ENCODE data around the gene STAC3.

The STAC3 gene

GRCh38 chr12:57210461-57210860 lies 40.5 kb downstream of the STAC3 start:
- no peak for DNase-seq

- no peak for DNase-seq
Measured at GRCh38 chr12:57209916-57210315, 41.1 kb downstream of the STAC3 start.

- DNase-seq, result no peak
Measured at GRCh38 chr12:57208631-57209282, 42.2 kb downstream of the STAC3 start.

GRCh38 chr12:57207731-57208630 lies 43.0 kb downstream of the STAC3 start:
- DNase-seq, result no peak

- no peak for DNase-seq
Measured at GRCh38 chr12:57205931-57206330, 45.1 kb downstream of the STAC3 start.

GRCh38 chr12:57205186-57205585 lies 45.8 kb downstream of the STAC3 start:
- no peak for DNase-seq

- DNase-seq, result no peak
Measured at GRCh38 chr12:57204454-57204853, 46.5 kb downstream of the STAC3 start.

GRCh38 chr12:57203791-57204190 lies 47.2 kb downstream of the STAC3 start:
- no peak for DNase-seq

GRCh38 chr12:57203201-57203600 lies 47.8 kb downstream of the STAC3 start:
- no peak for DNase-seq

- DNase-seq, result no peak
Measured at GRCh38 chr12:57202321-57202720, 48.7 kb downstream of the STAC3 start.

- no peak for DNase-seq
Measured at GRCh38 chr12:57201631-57202030, 49.4 kb downstream of the STAC3 start.

GRCh38 chr12:57201219-57201618 lies 49.8 kb downstream of the STAC3 start:
- no peak for DNase-seq

GRCh38 chr12:57200497-57200896 lies 50.5 kb downstream of the STAC3 start:
- DNase-seq, result no peak

- DNase-seq, result no peak
Measured at GRCh38 chr12:57199191-57199590, 51.8 kb downstream of the STAC3 start.

- no peak for DNase-seq
Measured at GRCh38 chr12:57198329-57198728, 52.7 kb downstream of the STAC3 start.

GRCh38 chr12:57196956-57197355 lies 54.0 kb downstream of the STAC3 start:
- DNase-seq, result no peak

- no peak for DNase-seq
Measured at GRCh38 chr12:57196439-57196838, 54.5 kb downstream of the STAC3 start.

GRCh38 chr12:57195611-57196371 lies 55.2 kb downstream of the STAC3 start:
- DNase-seq, result no peak

GRCh38 chr12:57195186-57195585 lies 55.8 kb downstream of the STAC3 start:
- no peak for DNase-seq

GRCh38 chr12:57194253-57194652 lies 56.7 kb downstream of the STAC3 start:
- no peak for DNase-seq

GRCh38 chr12:57193706-57194245 lies 57.2 kb downstream of the STAC3 start:
- DNase-seq, result no peak
